GM10266 (cell line): ENCODE results near the gene CCDC191.

Source experiments
- DNase-seq: peaks from one replicate; pipeline ENCODE4 v3.0.0; 2012; ENCODE audit errors: extremely low spot score
- TF ChIP-seq, protein P1 (sequence below): IDR thresholded peaks from 2 replicates; pipeline ENCODE4 v1.5.1; 2012; ENCODE audit warnings: mild to moderate bottlenecking, low read depth; ENCODE audit not compliant: control insufficient read depth, insufficient read depth; ENCODE audit errors: missing control alignments

CCDC191 gene

DNA sequence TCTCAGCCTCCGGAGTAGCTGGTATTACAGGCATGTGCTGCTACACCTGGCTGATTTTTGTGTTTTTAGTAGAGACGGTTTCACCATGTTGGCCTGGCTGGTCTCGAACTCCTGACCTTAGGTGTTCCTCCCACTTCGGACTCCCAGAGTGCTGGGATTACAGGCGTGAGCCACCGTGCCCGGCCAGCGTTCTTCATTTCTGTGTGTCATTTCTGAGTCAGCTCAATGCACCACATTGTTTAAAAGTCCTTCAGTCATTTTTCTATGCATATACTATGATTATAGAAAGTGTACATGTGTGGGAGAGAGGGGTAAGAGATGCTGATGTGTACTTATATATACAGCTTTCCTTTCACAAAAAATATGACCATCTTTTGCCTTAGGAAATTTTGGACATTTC, 2.3 kb upstream of the CCDC191 start:
- TF ChIP-seq, protein P1, sequence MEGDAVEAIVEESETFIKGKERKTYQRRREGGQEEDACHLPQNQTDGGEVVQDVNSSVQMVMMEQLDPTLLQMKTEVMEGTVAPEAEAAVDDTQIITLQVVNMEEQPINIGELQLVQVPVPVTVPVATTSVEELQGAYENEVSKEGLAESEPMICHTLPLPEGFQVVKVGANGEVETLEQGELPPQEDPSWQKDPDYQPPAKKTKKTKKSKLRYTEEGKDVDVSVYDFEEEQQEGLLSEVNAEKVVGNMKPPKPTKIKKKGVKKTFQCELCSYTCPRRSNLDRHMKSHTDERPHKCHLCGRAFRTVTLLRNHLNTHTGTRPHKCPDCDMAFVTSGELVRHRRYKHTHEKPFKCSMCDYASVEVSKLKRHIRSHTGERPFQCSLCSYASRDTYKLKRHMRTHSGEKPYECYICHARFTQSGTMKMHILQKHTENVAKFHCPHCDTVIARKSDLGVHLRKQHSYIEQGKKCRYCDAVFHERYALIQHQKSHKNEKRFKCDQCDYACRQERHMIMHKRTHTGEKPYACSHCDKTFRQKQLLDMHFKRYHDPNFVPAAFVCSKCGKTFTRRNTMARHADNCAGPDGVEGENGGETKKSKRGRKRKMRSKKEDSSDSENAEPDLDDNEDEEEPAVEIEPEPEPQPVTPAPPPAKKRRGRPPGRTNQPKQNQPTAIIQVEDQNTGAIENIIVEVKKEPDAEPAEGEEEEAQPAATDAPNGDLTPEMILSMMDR: no peak
- DNase-seq: no peak

DNA sequence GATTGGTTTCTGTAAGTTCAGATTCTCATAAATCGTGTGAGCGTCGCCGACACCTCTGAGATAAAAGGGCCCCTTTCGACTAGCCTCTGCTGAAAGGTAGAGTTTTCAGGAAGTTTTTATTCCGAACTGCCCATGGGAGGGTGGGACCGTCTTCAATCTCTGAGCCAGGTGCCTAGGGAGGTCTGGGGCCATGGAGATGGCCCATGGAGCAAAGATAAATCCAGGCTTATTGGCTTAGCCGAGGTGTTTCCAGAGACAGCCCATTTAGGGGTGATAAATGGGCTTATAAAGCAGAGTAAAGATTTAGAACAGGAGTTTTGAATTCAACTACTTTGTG, 653 bp upstream of the CCDC191 start:
- TF ChIP-seq, protein P1: no peak
- no peak for DNase-seq

DNA sequence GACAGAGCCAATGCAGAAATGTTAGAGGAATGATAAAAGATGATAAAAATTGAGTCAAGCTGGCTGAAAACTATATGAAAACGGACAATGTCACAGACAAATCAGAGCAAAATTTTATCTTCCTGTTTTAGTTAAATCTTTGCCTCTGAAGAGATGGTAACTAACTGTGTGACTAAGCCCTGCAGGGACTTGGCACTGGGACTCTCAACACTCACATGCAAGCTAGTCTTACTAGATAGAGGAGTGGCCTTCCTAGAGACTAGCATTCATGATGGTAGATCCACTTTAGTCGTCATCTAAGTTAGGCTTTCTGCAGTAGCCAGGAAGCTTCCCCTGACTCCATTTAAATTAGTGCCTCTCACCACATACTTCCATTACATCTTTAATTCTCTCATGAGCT, 4.1 kb downstream of the CCDC191 start:
- TF ChIP-seq, protein P1: no peak
- DNase-seq: no peak

DNA sequence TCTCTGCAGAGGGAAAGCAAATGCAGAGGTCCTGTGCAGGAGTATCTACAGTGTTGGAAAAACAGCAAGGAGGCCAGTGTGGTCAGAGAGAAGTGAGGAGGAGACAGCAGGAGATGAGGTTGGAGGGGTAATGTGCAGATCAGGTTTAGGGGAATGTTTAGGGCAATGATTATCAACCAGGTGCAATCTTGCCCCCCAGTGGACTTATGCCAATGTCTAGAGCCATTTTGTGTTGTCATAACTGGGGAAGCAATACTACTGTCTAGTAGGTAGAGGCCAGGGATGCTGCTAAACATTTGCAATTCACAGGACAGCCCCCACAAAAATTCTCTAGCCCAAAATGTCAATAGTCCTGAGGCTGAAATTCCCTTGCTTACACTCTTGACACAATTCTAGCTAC, 13.1 kb downstream of the CCDC191 start:
- TF ChIP-seq, protein P1: no peak
- no peak for DNase-seq

DNA sequence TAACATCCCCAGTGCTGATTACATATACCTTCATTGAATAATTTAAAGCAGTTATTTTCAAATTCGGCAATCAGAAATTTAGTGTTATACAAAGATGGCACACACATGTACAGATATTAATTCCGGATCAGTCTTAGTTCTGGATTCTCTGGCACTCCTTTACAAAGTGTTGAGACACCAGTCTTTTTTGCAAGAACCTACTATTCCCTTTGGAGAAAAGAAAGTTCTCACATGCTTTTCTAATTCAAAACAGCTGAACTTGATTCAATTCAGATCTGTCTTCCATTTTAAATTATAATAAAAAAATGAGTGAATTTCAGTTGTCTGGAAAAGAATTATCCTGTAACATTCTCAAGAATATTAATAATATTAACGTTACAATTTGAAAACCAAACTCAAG, 20.4 kb downstream of the CCDC191 start:
- no peak for DNase-seq
- TF ChIP-seq, protein P1: no peak

DNA sequence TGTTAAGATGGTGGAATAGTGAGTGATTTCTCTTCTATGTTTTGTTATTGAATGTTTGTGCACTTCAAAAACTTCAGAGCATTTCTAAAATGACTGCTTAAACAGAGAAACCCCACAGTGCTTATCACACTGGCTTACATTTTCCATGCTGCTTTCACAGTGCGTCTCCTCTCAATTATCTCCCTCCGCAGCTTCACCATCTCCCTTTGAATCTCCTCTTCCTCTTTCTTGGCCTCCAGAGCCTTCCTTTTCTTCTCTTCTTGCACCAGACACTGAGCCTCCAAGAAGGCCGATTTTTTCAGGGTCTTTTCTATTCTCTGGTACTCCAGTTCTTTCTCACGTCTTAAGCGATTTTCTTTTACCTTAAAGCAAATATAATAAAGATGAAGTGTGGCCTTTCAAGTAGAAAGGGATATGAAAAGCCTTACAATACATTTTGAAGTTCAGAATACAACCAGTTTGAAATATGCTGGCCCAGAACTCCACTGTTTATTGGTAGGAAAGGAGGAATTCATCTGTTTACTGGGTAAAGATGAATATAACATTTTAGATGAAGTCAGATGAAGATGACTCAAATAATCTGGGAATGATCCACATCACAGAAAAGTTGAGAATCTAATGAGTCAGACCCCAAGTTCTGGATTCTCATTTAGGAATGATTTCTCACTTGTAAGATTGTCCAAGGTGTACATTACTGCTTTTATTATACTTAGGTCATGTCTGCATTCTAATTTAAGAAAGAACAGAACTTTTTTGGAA, 21.4 kb downstream of the CCDC191 start:
- DNase-seq: no peak
- TF ChIP-seq, protein P1: no peak

DNA sequence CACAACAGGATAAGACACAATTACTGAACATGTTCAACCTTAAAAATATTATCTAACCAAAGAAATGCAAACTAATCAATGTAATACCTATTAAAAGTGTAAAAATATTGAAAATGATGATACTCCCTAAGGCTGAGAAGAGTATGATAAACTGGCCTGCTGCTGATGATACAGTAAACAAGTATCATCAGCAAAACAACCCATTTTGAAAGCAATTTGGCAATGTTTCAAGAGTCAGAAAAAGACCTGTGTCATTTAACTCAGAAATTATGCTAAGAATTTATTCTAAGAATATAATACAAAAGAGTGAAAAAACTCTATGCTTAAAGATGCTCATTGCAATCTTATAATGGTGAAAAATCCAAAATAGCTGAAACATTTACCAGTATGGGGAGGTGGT, 22.1 kb downstream of the CCDC191 start:
- DNase-seq: no peak
- TF ChIP-seq, protein P1: no peak
